GM12874 (cell line): ENCODE data around the gene GSTM3.

Source experiments
- CTCF ChIP-seq: IDR thresholded peaks from 2 replicates; pipeline ENCODE4 v1.5.1; 2011; ENCODE audit warnings: low read depth, mild to moderate bottlenecking, control low read depth, low read length, moderate library complexity; ENCODE audit not compliant: insufficient read depth

The GSTM3 gene

GRCh38 chr1:109739738-109740614 is 862 bp downstream of the GSTM3 start:
- TF ChIP-seq CTCF: no peak

- no peak for TF ChIP-seq CTCF
Observed at GRCh38 chr1:109733236-109733870, 7.5 kb downstream of the GSTM3 start.

- TF ChIP-seq CTCF: no peak
Observed at GRCh38 chr1:109732390-109732881, 8.4 kb downstream of the GSTM3 start.

GRCh38 chr1:109730666-109731065 is 10.2 kb downstream of the GSTM3 start:
- TF ChIP-seq CTCF: no peak

GRCh38 chr1:109728870-109729269 is 12.0 kb downstream of the GSTM3 start:
- no peak for TF ChIP-seq CTCF

GRCh38 chr1:109726728-109727373 is 14.0 kb downstream of the GSTM3 start:
- no peak for TF ChIP-seq CTCF

GRCh38 chr1:109726007-109726406 is 14.8 kb downstream of the GSTM3 start:
- no peak for TF ChIP-seq CTCF
